Adrenal gland (tissue), 5 donors: ENCODE results near the gene MTCP1.

Experiments used
- CTCF ChIP-seq, 6 experiments: fragments of 450-650 bp in 4 of 6; fragments of 200-600 bp in 2 of 6; sonication (generic) in 1 of 6; IDR thresholded peaks; 1 replicate in 5 of 6; 2 replicates in 1 of 6; pipeline versions ENCODE4 v1.5.1 to v1.8.0; 2016 to 2021; ENCODE audit warnings: antibody characterized with exemption in 6 of 6, mild to moderate bottlenecking in 2 of 6, moderate library complexity in 1 of 6
- POLR2A ChIP-seq, 2 donors: fragments of 450-650 bp; IDR thresholded peaks; one replicate each; pipeline ENCODE4 v1.6.1; 2017; ENCODE audit warnings: antibody characterized with exemption in 2 of 2, mild to moderate bottlenecking in 2 of 2, moderate library complexity in 1 of 2
- donor health status: DM: no; HTN: no; CAD: no.

GRCh38 chrX:155070038-155070437 lies 898 bp downstream of the MTCP1 start:
- TF ChIP-seq POLR2A (IDR thresholded peaks at IDR 0.05): no peak
- TF ChIP-seq CTCF (IDR thresholded peaks at IDR 0.05): no peak
